Parathyroid adenoma (tissue), 2 donors: ENCODE data around the gene TXNDC2.

Experiments used
- H2AFZ ChIP-seq: fragments of 300-600 bp; sonication (generic); one replicate; pipeline ENCODE4 v1.7.0; 2017; ENCODE audit warnings: antibody characterized with exemption, mild to moderate bottlenecking
- H3K27ac ChIP-seq: fragments of 300-600 bp; sonication (generic); one replicate; pipeline ENCODE4 v1.7.0; 2017
- H3K27me3 ChIP-seq: fragments of 300-600 bp; sonication (generic); one replicate; pipeline ENCODE4 v1.7.0; 2017; ENCODE audit warnings: low read length; ENCODE audit not compliant: control insufficient read depth, insufficient read depth
- H3K36me3 ChIP-seq: fragments of 300-600 bp; sonication (generic); one replicate; pipeline ENCODE4 v1.7.0; 2017; ENCODE audit warnings: low read length; ENCODE audit not compliant: control insufficient read depth, insufficient read depth
- H3K4me1 ChIP-seq: fragments of 300-600 bp; sonication (generic); one replicate; pipeline ENCODE4 v1.7.0; 2017; ENCODE audit warnings: control low read depth
- H3K4me2 ChIP-seq: fragments of 300-600 bp; sonication (generic); one replicate; pipeline ENCODE4 v1.7.0; 2017; ENCODE audit warnings: low read length
- H3K4me3 ChIP-seq: fragments of 300-600 bp; sonication (generic); one replicate; pipeline ENCODE4 v1.7.0; 2017; ENCODE audit warnings: low read depth, low read length
- H3K79me2 ChIP-seq: fragments of 300-600 bp; sonication (generic); one replicate; pipeline ENCODE4 v1.7.0; 2017; ENCODE audit warnings: control low read depth
- H3K9ac ChIP-seq: fragments of 300-600 bp; sonication (generic); one replicate; pipeline ENCODE4 v1.7.0; 2017; ENCODE audit warnings: mild to moderate bottlenecking
- H3K9me3 ChIP-seq: fragments of 300-600 bp; sonication (generic); one replicate; pipeline ENCODE4 v1.7.0; 2017; ENCODE audit warnings: low read length; ENCODE audit not compliant: control insufficient read depth
- CTCF ChIP-seq: fragments of 300-600 bp; sonication (generic); IDR thresholded peaks from one replicate; pipeline ENCODE4 v1.7.0; 2017; ENCODE audit warnings: antibody characterized with exemption, mild to moderate bottlenecking
- donor health status: primary hyperparathyroidism.

The TXNDC2 gene

GRCh38 chr18:9925795-9926194, 40.0 kb downstream of the TXNDC2 start:
- TF ChIP-seq CTCF: no peak
- H3K9me3 ChIP-seq: no peaks in the 10 kb centered on the region
- no peaks in the 10 kb centered on the region for H3K36me3 ChIP-seq
- no peak overlapping the region for H3K9ac ChIP-seq
- no peak overlapping the region for H3K4me2 ChIP-seq
- H2AFZ ChIP-seq: no peak overlapping the region
- H3K27me3 ChIP-seq: no peaks in the 10 kb centered on the region
- H3K4me3 ChIP-seq: no peak overlapping the region
- no peak overlapping the region for H3K27ac ChIP-seq
- H3K79me2 ChIP-seq: peaks cover 30% of the 10 kb centered on the region
- peaks cover 14% of the 10 kb centered on the region for H3K4me1 ChIP-seq

GRCh38 chr18:9926223-9926894, 40.6 kb downstream of the TXNDC2 start:
- H3K4me3 ChIP-seq: no peak overlapping the region

DNA sequence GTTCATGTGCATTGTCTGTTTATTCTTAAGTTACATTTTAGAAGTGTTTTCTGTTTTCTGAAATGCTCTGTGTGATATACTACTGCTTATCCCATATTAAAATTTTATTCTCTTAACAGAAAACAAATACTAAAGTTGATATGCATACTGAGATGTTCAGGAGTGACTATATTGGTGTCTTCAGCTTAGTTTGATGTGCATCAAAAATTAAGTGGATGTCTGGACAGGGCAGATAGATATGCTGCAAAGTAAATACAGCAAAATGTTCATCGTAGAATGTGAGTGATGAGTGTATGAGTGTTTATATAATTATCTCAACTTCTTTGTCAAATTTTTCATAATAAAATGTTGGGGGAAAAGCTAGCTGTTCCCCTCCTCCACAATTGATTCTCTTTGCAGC, 41.2 kb downstream of the TXNDC2 start:
- Histone ChIP-seq H3K27ac (no peak overlapping the region), H3K9me3 (no peaks in the 10 kb centered on the region), H3K79me2 (peaks cover 27% of the 10 kb centered on the region), H3K4me1 (peaks cover 14% of the 10 kb centered on the region), H3K36me3 (no peaks in the 10 kb centered on the region), H3K4me3 (no peak overlapping the region), H2AFZ (no peak overlapping the region), H3K27me3 (no peaks in the 10 kb centered on the region), H3K4me2 (peak overlapping the region; percentile 15), H3K9ac (no peak overlapping the region)
- no peak for TF ChIP-seq CTCF

More at GRCh38 chr18:9926223-9926894, 40.6 kb downstream of the TXNDC2 start:
- no peaks in the 10 kb centered on the region for H3K9me3 ChIP-seq
- H3K27me3 ChIP-seq: no peaks in the 10 kb centered on the region
- H3K9ac ChIP-seq: no peak overlapping the region
- no peak overlapping the region for H3K27ac ChIP-seq
- peak overlapping the region; percentile 15 for H3K4me2 ChIP-seq
- H2AFZ ChIP-seq: no peak overlapping the region
- peaks cover 27% of the 10 kb centered on the region for H3K79me2 ChIP-seq
- no peak for TF ChIP-seq CTCF
- peaks cover 14% of the 10 kb centered on the region for H3K4me1 ChIP-seq
- H3K36me3 ChIP-seq: no peaks in the 10 kb centered on the region

DNA sequence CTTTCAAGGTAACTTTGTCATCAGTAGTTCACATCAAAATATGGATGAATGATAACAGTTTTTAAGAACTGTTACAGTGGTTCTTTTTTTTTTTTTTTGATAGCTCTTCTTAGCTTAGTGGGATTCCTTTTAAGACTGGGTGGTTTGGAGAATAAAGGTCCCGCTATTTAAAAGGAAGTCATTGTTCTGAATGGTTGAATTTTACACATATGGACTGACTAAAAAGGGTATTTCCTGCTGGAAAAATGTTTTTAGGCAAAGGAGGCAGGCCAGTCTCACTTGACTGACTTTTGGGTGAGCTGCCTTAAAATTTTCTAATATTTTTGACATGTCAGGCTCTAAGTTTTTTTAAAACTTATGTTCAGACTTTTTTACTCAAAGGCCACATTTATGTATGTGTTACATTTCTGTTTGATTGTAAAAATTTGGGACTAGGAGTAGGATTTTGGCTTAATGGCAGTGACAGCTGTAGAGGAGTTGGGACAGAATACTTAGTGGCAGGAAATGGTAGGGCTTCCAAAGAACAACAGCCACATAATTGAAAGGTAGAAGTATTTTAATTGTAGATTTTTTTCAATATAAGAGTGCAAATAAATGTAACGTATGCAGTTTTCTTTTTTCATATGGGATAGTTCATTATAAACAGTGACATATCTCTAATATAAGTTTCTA, 41.8 kb downstream of the TXNDC2 start:
- no peaks in the 10 kb centered on the region for H3K27me3 ChIP-seq
- H3K9me3 ChIP-seq: no peaks in the 10 kb centered on the region
- no peak overlapping the region for H3K27ac ChIP-seq
- no peak overlapping the region for H3K4me3 ChIP-seq
- no peak for TF ChIP-seq CTCF
- H3K4me2 ChIP-seq: no peak overlapping the region
- H3K4me1 ChIP-seq: peaks cover 10% of the 10 kb centered on the region
- H3K79me2 ChIP-seq: peaks cover 24% of the 10 kb centered on the region
- no peak overlapping the region for H3K9ac ChIP-seq
- H3K36me3 ChIP-seq: no peaks in the 10 kb centered on the region
- no peak overlapping the region for H2AFZ ChIP-seq
